B cell (primary cell): Measurements from ENCODE around the gene PREX1. TPM values are rescaled to one million over a fixed set of nuclear protein-coding genes. Genes with fewer than 3 reads are reported as not detected.
A peak's percentile ranks its signal among the peaks of the same experiment; 100 is the strongest.

Experiments
- ATAC-seq: fragments of 200-7000 bp; cut with Tn5 transposase; one replicate; pipeline ENCODE4 v1.10.0; 2021; ENCODE audit warnings: low read depth, mild to moderate bottlenecking, moderate number of reproducible peaks, moderate library complexity
- CTCF ChIA-PET: fragments of 350-600 bp; sonication (Branson Sonifier 250); formaldehyde crosslinking; loops from one replicate; lab custom pipeline; 2021; ENCODE audit warnings: antibody characterized with exemption, inconsistent platforms; lab: Charles Lee
- POLR2A ChIA-PET: fragments of 350-600 bp; sonication (Branson Sonifier 250); formaldehyde crosslinking; loops from one replicate; lab custom pipeline; 2021; ENCODE audit warnings: antibody characterized with exemption; lab: Charles Lee
- DNase-seq: peaks from one replicate; pipeline ENCODE4 v3.0.0; 2013
- H2AFZ ChIP-seq: 2 replicates; pipeline ENCODE4 v1.6.1; 2012; ENCODE audit warnings: mild to moderate bottlenecking, low read depth, low read length; ENCODE audit not compliant: insufficient read depth, poor library complexity, severe bottlenecking
- H3K27ac ChIP-seq, 2 donors: 1 replicate in 1 of 2; 2 replicates in 1 of 2; pipeline ENCODE4 v1.5.1; 2012 to 2013; ENCODE audit warnings: low read length in 2 of 2, mild to moderate bottlenecking in 2 of 2, moderate library complexity in 1 of 2
- H3K27me3 ChIP-seq, 4 experiments: fragments of 200-600 bp in 1 of 4; sonication (generic) in 1 of 4; replicated peaks in 1 of 4; 1 replicate in 2 of 4; 2 replicates in 2 of 4; pipeline versions ENCODE4 v1.6.1 to v1.7.0; 2013 to 2016; ENCODE audit warnings: low read length in 3 of 4, mild to moderate bottlenecking in 2 of 4, mixed read lengths in 1 of 4, moderate library complexity in 1 of 4; ENCODE audit not compliant: insufficient read depth in 4 of 4, control insufficient read depth in 3 of 4; ENCODE audit errors: control extremely low read depth in 1 of 4
- H3K36me3 ChIP-seq, 2 experiments: replicated peaks in 1 of 2; 1 replicate in 1 of 2; 2 replicates in 1 of 2; pipeline versions ENCODE4 v1.6.1 to v1.7.1; 2013; ENCODE audit warnings: low read length in 1 of 2; ENCODE audit not compliant: insufficient read depth in 2 of 2, control insufficient read depth in 1 of 2; ENCODE audit errors: control extremely low read depth in 1 of 2, extremely low read depth in 1 of 2
- H3K4me1 ChIP-seq, 2 donors: fragments of 200-600 bp in 1 of 2; sonication (generic) in 1 of 2; 1 replicate in 1 of 2; 2 replicates in 1 of 2; pipeline versions ENCODE4 v1.5.1 to v1.6.1; 2013 to 2017; ENCODE audit warnings: low read length in 2 of 2; ENCODE audit not compliant: control insufficient read depth in 2 of 2, insufficient read depth in 2 of 2
- H3K4me2 ChIP-seq: replicated peaks from 2 replicates; pipeline ENCODE3; 2012; ENCODE audit warnings: mild to moderate bottlenecking, low read depth, low read length; ENCODE audit not compliant: poor library complexity, severe bottlenecking
- H3K4me3 ChIP-seq, 5 experiments: fragments of 200-600 bp in 1 of 5; sonication (generic) in 1 of 5; 1 replicate in 3 of 5; 2 replicates in 2 of 5; pipeline versions ENCODE4 v1.5.1 to v1.7.0; 2011 to 2016; ENCODE audit warnings: low read length in 4 of 5, mild to moderate bottlenecking in 4 of 5, low read depth in 2 of 5, control low read depth in 1 of 5, moderate library complexity in 1 of 5; ENCODE audit not compliant: insufficient read depth in 1 of 5; ENCODE audit errors: control extremely low read depth in 1 of 5, extremely low read depth in 1 of 5
- H3K79me2 ChIP-seq: fragments of 200-600 bp; sonication (generic); one replicate; pipeline ENCODE4 v1.6.0; 2016; ENCODE audit warnings: low read length; ENCODE audit not compliant: control insufficient read depth, insufficient read depth
- H3K9ac ChIP-seq: fragments of 200-600 bp; sonication (generic); 2 replicates; pipeline ENCODE4 v1.6.1; 2017; ENCODE audit warnings: mild to moderate bottlenecking, low read length, moderate library complexity
- H3K9me3 ChIP-seq, 3 donors: one replicate each; pipeline versions ENCODE4 v1.6.1 to v1.7.1; 2013; ENCODE audit warnings: low read length in 2 of 3; ENCODE audit not compliant: control insufficient read depth in 2 of 3, insufficient read depth in 1 of 3; ENCODE audit errors: control extremely low read depth in 1 of 3
- H4K20me1 ChIP-seq: 2 replicates; pipeline ENCODE4 v1.6.0; 2012; ENCODE audit warnings: mild to moderate bottlenecking, low read length; ENCODE audit not compliant: insufficient read depth, control insufficient read depth, poor library complexity, severe bottlenecking
- H3K27ac Mint-ChIP-seq: one replicate; pipeline ENCODE4 v1.8.0; 2021; ENCODE audit warnings: mixed read lengths
- H3K27me3 Mint-ChIP-seq: one replicate; pipeline ENCODE4 v1.8.0; 2021; ENCODE audit warnings: mixed read lengths
- H3K4me1 Mint-ChIP-seq: one replicate; pipeline ENCODE4 v1.8.0; 2021; ENCODE audit warnings: mixed read lengths
- H3K4me3 Mint-ChIP-seq: one replicate; pipeline ENCODE4 v1.8.0; 2021; ENCODE audit warnings: mixed read lengths
- H3K9me3 Mint-ChIP-seq: one replicate; pipeline ENCODE4 v1.8.0; 2022; ENCODE audit warnings: mixed read lengths; ENCODE audit not compliant: insufficient read depth
- CTCF ChIP-seq: fragments of 200-600 bp; IDR thresholded peaks from one replicate; pipeline ENCODE4 v1.8.0; 2022; ENCODE audit warnings: antibody characterized with exemption, mild to moderate bottlenecking
- EZH2 ChIP-seq: IDR thresholded peaks from 2 replicates; pipeline ENCODE4 v1.6.1; 2012; ENCODE audit warnings: borderline replicate concordance, low read depth, mild to moderate bottlenecking, moderate library complexity, low read length; ENCODE audit not compliant: insufficient read depth, poor library complexity, severe bottlenecking
- WGBS: methylation state at CpG from one replicate; pipeline ENCODE4 v1.1.5; 2013; ENCODE audit warnings: missing lambda C conversion rate; ENCODE audit not compliant: insufficient coverage; 5-methylcytosine and 5-hydroxymethylcytosine counted together
- intact Hi-C: fragments of 100-400 bp; cut with micrococcal nuclease; formaldehyde crosslinking; loops from one replicate; pipeline ENCODE4 v1.10.0; 2022
- polyA plus RNA-seq: library from polyadenylated mRNA; depleted of rRNA; stranded (reverse); fragments of >200 nt; gene quantifications from 2 replicates; pipeline ENCODE4 v1.2.3, GENCODE V29; 2012
- total RNA-seq, 2 donors: library from RNA; stranded (reverse); fragments of 120-200 nt in 1 of 2; gene quantifications; 1 replicate in 1 of 2; 2 replicates in 1 of 2; pipeline versions ENCODE4 v1.2.3 to v1.2.4, GENCODE V29; 2013 to 2022

Gene PREX1
- total and polyA plus RNA-seq, 2 donors (not counting 1 experiment from before 2014, with no cell fraction given) = 79.1 to 99.4 TPM

- H3K4me3 Mint-ChIP-seq = peak overlapping the region; percentile 84
- H3K4me1 ChIP-seq = peaks cover 77 to 80% of the 10 kb centered on the region in 2 donors
- peak overlapping the region in 1 of 5 experiments; percentile 16 for H3K4me3 ChIP-seq
- CTCF ChIA-PET = interaction anchor here (1.0 to 1.8 kb wide), 7 partner anchors 9 to 154 kb away, joined by 3 to 5 read pairs (median 3); no protein-coding TSS in a partner anchor
- H3K9ac ChIP-seq = peak overlapping the region; percentile 35
- DNase-seq = peak; percentile 28
- 46% methylated on average over 18 of the region's 18 CpGs for WGBS
- no peak for ATAC-seq
- no peaks in the 10 kb centered on the region for H3K27me3 Mint-ChIP-seq
- peaks cover 0 to 18% (median 10%) of the 10 kb centered on the region in 3 donors for H3K9me3 ChIP-seq
- POLR2A ChIA-PET = interaction anchor here (0.9 kb wide), 1 partner anchor 38 kb away, joined by 3 read pairs; no protein-coding TSS in a partner anchor
- H3K79me2 ChIP-seq = peaks cover 99% of the 10 kb centered on the region
- H3K9me3 Mint-ChIP-seq = peaks cover 5% of the 10 kb centered on the region
- H3K27ac Mint-ChIP-seq = peak overlapping the region; percentile 95
- H2AFZ ChIP-seq = no peak overlapping the region
- peaks cover 87% of the 10 kb centered on the region for H3K4me1 Mint-ChIP-seq
- peak overlapping the region; percentile 14 to 62 for H3K27ac ChIP-seq
- H3K36me3 ChIP-seq = peaks cover 2 to 32% of the 10 kb centered on the region in 2 experiments
- intact Hi-C loops = loop anchor here (5.0 kb wide), 1 partner anchor 36 kb away; no protein-coding TSS in a partner anchor
- peaks cover 85% of the 10 kb centered on the region for H4K20me1 ChIP-seq
- H3K27me3 ChIP-seq = no peaks in the 10 kb centered on the region
- H3K4me2 ChIP-seq = peak overlapping the region; percentile 55
- no peak for TF ChIP-seq EZH2
- TF ChIP-seq CTCF = no peak
Observed at GRCh38 chr20:48750941-48751635, 76.7 kb downstream of the PREX1 start.

GRCh38 chr20:48750376-48750775 is 77.4 kb downstream of the PREX1 start:
- no peaks in the 10 kb centered on the region for H3K27me3 Mint-ChIP-seq
- peak overlapping the region; percentile 2 for H3K27ac Mint-ChIP-seq
- Histone ChIP-seq H3K36me3 (peaks cover 2 to 28% of the 10 kb centered on the region in 2 experiments), H2AFZ (no peak overlapping the region), H3K27ac (peak overlapping the region in 1 of 2 donors; percentile 62), H3K4me1 (peaks cover 77 to 80% of the 10 kb centered on the region in 2 donors), H3K27me3 (no peaks in the 10 kb centered on the region), H3K9me3 (peaks cover 0 to 14% (median 4%) of the 10 kb centered on the region in 3 donors), H3K4me2 (no peak overlapping the region), H3K9ac (no peak overlapping the region), H4K20me1 (peaks cover 80% of the 10 kb centered on the region), H3K79me2 (peaks cover 93% of the 10 kb centered on the region), H3K4me3 (no peak overlapping the region)
- H3K4me3 Mint-ChIP-seq = peak overlapping the region; percentile 0
- ChIA-PET CTCF (interaction anchor here (1.2 to 1.3 kb wide), 2 partner anchors 34 to 93 kb away, joined by 3 to 5 read pairs; no protein-coding TSS in a partner anchor), POLR2A (interaction anchor here (0.9 kb wide), 1 partner anchor 39 kb away, joined by 3 read pairs; no protein-coding TSS in a partner anchor)
- peaks cover 3% of the 10 kb centered on the region for H3K9me3 Mint-ChIP-seq
- H3K4me1 Mint-ChIP-seq = peaks cover 85% of the 10 kb centered on the region
- WGBS = 100% methylated on average over 1 of the region's 3 CpGs
- intact Hi-C loops = loop anchor here (5.0 kb wide), 1 partner anchor 37 kb away; no protein-coding TSS in a partner anchor
- no peak for TF ChIP-seq CTCF
- no peak for TF ChIP-seq EZH2
- DNase-seq (no peak), ATAC-seq (no peak)
